ENCODE measurements around the gene RBMS3.

RBMS3 gene

DNA sequence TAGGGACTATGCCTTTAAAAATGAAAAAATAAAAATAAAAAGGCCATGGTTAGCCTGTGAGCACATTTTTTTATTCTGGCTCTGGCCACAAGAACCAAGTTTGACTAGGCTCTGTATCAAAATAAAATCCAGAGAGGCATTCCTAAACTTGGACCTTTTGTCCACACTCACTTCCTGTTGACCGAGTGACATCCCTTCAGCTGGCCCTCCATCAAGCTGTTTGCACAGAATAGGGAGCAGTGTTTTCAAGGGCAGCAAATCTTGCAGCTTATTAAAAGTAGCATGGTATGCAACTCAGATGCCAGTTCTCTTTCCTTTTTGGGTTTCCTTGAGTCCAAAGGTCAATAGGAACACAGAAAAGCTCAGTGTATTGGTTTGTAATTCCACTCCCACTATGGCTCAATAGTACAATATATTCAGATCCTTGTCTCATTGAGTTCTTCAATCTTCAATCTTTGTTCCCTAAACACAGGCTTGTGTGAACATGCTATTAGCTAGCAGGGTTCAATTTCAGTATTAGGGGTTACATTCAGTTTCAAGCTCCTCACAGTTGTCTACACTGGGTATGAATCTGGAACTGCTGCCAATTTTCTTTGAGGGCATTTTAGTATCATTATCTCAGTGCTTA lies 244.5 kb downstream of the RBMS3 start:
- DNase-seq (ENCODE audit: low read depth), result no peak

GRCh38 chr3:29527246-29527645 lies 246.4 kb downstream of the RBMS3 start:
- no peak for DNase-seq (ENCODE audit: low read depth)

DNA sequence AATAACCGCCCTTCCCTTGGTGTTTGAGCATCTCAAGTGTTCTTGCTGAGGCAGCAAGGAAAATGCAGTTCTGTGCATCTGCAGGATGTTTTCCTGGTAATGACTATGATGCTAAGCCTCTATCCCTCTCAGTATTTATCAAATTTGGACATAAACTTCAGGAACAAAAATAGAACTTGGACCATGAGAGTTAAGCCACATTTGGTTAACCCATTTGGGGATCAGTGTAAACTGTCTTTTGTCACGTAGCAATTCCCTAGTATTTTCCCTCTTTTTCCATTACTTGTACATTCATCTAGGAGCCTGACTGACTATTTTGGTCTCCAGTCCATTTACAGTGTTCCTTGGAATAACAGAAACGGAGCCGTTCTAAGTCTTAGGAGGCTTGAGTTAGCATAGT lies 250.8 kb downstream of the RBMS3 start:
- no peak for DNase-seq (ENCODE audit: low read depth)

- no peak for DNase-seq (ENCODE audit: low read depth)
Measured at GRCh38 chr3:29532473-29532872, 251.6 kb downstream of the RBMS3 start.

GRCh38 chr3:29534006-29534405 lies 253.1 kb downstream of the RBMS3 start:
- DNase-seq (ENCODE audit: low read depth), result no peak

DNA sequence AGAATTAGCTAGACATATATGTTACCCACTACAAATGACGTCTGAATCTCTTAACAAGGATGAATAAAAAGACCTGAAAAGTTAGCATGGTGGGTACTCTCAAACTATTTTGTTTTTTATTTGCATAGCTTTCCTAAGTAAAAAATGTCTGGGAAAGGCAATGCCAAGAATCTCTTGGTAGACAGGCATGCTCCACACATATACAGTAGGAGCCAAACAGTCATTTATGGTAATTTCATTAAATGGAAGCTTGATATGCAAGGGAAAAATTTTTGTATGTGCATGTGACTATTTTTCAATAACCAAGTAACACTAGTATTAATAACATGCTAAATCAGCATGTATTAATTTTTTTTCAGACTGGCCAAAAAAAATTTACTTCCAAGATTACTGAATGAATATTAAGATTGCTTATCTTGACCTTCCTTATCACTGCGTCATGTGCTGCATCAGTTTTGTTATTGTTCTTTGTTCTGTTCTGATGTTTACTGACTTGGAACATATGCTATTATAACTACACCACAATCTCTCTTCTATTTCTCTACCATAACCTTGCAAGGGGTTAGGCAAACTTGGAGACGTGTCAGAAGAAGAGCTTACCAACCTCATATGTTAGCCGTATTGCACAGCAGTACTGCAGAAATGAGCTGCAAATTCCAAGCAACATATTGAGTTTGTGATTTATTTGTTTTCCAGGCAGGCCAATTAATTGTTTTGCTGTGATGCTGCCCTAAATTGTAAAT lies 255.3 kb downstream of the RBMS3 start:
- DNase-seq (ENCODE audit: low read depth), result no peak

DNA sequence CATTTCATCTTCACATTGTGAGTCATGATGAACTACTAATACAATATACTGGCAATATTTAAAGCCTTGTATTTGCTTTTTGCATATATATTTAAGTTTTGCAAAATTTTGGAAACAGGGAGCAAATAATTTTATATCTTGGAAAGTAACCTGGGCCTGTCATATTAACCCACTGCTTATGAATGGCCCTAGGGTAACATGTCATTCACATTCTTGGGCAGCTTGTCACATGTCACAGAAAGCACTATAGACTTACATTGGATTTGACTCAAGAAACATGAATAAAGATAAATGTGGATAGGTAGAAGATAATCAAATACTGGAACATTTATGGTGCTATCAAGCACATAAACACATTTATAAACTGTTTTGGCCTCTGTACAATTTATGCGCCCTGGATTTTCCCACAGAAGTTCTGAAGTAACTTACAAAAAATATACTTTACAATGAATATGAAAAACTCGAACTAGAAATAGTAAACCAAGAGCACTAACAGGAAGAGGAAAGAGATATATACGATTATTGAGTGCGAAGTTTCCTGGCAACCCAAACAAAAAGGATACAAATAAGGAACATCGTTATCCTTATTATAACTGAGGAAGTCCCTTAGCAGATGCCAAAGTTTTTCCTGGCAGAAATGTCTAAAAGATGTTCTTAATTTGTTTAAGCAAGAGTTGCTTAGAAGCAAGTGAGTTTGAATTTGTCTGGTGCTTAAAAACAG lies 257.2 kb downstream of the RBMS3 start:
- no peak for DNase-seq (ENCODE audit: low read depth)

DNA sequence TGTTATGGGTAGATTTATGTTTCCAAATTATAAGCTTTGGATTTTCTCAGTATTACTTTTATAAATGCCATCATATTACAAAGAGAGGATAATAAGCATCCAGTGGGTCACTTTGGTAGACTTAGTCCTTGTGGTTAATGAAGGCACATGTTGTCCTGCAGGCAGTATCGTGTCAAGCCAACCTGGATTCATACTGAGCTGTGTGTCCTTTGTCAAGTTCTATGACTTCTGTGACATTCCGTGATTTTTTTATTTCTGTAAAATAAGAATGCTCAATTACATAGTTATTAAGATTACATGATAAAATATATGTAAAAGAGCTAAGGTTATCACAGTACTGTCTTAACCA lies 257.7 kb downstream of the RBMS3 start:
- no peak for DNase-seq (ENCODE audit: low read depth)

DNA sequence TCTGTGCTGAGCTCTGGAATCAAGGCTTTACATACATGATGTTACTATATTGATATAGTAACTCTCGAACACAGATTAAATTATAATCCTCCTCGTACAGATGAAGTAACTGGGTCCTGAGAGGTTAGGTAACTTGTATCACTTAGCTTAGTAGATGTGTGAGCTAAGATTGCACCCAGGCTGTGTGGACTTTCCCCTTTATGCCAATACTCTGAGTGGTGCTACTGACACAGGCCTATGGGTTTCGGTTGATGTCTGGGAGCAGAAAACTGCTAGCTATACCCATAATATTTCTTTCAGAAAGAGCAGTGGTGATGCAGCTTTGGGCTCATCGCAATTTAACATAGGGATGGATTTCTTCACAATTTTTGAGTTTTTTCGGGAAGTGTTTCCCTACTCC lies 259.7 kb downstream of the RBMS3 start:
- no peak for DNase-seq (ENCODE audit: low read depth)

- DNase-seq (ENCODE audit: low read depth), result no peak
Measured at GRCh38 chr3:29544701-29545363, 264.0 kb downstream of the RBMS3 start.

DNA sequence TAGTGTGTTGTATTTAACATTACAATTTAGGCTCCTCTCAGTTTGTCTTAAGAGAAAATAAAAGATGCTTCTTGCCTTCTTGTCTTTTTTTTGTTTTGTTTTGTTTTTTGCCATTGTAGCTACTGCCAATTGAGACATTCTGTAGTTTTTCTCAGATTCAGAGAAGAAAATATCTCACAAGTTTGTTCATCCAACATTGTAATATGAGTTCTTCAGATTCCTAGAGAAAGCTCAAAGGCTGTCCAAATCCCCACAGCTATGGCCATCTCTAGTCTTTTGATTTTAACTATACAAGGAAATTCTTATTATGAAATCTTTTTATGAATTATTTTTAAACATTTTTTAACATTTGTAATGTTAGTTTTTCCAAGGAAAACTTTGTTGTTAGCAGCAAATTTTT lies 264.7 kb downstream of the RBMS3 start:
- no peak for DNase-seq (ENCODE audit: low read depth)

DNA sequence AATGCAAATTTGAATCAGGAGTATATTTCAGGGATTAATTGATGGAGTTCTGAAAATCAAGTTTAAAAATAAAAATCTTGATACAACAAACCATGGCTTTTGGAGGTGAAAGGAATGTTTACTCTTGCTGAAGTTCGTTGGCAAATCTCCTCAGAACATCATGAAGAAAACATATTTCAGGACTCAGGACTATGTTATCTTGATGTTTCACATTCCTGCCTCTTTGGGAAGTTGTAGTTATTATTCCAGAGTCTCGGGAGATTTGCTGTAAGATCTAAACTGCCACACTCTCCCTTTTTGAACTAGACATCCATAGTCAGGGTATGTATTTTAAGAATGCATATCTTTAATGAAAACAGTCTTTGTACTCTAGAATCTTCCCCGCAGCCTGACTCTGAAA lies 271.2 kb downstream of the RBMS3 start:
- no peak for DNase-seq (ENCODE audit: low read depth)

DNA sequence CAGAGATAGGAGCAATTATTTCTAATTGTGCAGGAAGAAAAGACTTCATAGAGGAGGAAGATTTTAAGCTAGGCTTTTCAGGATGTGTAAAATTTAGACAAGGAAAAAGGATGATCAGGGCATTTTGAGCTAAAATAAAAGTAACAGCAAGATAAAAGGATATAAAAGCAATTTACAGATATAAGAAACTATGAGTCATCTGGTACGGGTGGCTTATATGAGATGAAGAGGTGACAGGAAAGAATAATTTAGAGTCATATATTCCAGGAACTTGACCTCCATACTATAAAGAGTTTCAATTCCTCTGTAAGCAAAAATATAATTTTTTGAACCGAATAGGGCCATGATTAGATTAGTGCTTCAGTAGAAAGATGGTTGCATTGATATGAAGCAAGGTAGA lies 273.7 kb downstream of the RBMS3 start:
- DNase-seq (ENCODE audit: low read depth), result no peak

DNA sequence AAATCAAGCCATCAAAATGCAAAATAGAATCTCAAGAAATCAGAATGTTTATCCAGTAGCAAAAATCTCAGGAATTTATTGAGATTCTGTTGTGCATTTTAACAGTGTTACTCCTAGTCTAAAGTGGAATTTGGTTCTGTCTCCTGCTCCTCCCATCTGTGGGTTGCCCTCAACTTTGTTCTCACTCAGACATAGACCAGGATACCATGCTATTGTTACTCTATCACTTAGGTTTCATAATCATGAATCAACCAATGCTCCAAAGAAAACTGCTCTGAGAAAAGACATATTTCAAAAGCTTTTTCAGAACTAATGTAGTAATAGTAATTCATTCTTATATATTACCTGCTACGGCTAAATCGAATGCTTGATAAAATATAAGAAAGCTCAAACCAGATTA lies 274.7 kb downstream of the RBMS3 start:
- no peak for DNase-seq (ENCODE audit: low read depth)

DNA sequence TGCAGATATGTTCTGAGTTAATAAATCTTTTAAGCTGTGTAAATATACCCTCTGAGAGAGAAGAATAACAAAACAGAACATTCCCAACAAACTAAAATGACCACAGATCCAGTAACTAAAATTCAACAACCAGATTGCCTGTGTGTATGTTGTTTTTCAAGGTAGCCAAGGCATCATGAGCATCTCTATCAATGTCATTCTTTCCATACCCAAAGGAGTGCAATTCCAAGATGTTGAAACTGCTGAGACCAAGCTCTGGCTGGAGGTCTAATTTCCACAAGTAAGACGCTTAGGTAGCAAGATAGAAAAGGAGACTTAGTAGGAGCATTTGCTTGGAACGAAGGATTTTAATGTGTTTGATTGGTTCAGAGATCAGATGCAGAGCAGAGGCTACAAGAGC lies 276.3 kb downstream of the RBMS3 start:
- no peak for DNase-seq (ENCODE audit: low read depth)

- DNase-seq (ENCODE audit: low read depth), result no peak
Measured at GRCh38 chr3:29557825-29558224, 277.0 kb downstream of the RBMS3 start.

DNA sequence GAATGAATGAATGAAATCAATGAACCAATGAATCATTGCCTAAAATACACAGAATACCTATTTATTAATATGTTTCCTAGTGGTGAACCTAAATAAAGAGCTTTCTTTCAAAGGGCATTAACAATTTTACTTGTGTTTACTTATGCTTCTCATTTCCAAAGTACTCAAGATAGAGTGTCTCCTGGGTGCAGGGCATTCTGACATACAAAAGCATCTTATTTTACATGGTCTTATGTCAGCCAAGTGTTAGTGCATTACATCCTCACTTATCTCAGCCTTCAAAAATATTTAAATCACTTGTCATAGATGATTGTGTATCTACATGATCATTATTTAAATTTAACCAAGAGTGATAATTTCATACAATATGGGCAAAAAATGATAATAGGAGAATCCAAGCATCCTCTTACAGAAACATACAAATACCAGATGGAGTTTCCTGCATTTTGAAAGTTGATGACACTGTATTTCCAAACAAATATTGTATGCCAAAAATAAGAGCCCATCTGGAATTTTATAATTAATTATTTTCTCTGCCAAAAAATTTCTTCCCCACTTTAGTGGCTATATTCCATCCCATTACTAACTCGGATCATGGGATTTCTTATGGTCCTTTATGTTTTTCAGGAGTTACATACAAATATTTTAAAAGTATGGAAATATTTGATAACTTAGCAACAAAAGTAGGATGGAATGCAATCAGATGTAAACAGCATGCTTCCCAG lies 279.0 kb downstream of the RBMS3 start:
- DNase-seq (ENCODE audit: low read depth), result no peak

GRCh38 chr3:29561651-29562149 lies 280.8 kb downstream of the RBMS3 start:
- DNase-seq (ENCODE audit: low read depth), result no peak

GRCh38 chr3:29565236-29565635 lies 284.4 kb downstream of the RBMS3 start:
- no peak for DNase-seq (ENCODE audit: low read depth)

DNA sequence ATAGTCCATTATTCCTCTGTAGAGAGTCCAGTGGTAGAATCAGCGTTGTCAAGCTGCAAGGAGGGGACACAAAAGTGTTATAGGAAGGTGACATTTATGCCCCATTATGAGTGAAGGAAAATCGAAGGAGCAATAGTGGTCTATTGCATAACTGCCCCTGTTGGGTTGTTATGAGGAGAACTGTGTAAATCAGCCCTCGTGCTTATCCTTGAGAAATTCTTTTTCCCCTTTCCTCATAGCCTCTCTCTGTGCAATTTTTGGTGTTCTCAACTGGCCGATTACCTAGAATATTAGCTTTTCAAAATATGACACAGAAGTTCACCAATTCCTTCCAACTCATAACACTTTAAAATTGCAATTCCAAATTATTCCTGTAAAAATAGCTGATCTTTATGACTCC lies 286.6 kb downstream of the RBMS3 start:
- DNase-seq (ENCODE audit: low read depth), result no peak

DNA sequence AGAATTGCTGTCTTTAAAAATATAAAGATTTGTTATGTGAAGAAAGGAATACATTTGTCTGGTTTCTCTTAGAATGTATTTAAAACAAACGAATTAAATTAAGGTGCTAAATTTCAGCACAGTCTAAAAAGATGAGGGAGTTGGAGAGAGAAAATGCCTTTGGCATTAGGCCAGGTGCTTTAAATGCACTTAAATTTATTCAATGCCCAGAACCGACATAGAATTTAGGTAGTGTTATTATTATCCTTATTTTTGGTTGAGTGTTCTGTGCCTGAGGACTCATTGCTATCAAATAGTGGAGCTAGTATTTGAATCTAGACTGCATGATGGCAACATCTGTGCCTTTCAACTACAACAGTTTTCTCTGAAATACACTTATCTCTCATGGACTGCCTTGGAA lies 287.5 kb downstream of the RBMS3 start:
- DNase-seq (ENCODE audit: low read depth), result no peak

DNA sequence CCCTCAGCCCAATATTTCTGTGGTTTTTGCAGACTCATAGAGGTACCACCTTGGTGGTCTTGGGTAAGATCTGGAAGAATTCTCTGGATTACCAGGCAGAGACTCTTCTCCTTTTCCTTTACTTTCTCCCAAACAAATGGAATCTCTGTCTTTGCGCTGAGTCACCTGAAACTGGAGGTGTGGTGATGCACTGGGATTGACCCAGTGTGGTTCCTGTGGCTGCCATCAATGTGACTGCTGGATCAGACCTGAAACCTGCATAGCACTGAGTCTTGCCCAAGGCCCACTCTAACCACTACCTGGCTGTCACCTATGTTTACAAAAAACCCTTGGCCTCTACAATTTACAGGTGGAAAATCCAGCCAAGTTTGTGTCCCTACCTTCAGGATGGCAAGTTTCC lies 295.3 kb downstream of the RBMS3 start:
- no peak for DNase-seq (ENCODE audit: low read depth)
